Ectodermal cell (in vitro differentiated cells): Measurements from ENCODE around the gene AKR1B1.

Experiments
- H3K27ac ChIP-seq: 2 replicates; pipeline ENCODE4 v1.7.0; 2013; ENCODE audit warnings: mild to moderate bottlenecking, low read depth, low read length; ENCODE audit not compliant: insufficient read depth, poor library complexity, severe bottlenecking
- H3K27me3 ChIP-seq: 2 replicates; pipeline ENCODE4 v1.7.0; 2013; ENCODE audit warnings: mild to moderate bottlenecking, low read length; ENCODE audit not compliant: insufficient read depth, control insufficient read depth, poor library complexity, severe bottlenecking
- H3K36me3 ChIP-seq: one replicate; pipeline ENCODE4 v1.7.0; 2013; ENCODE audit warnings: low read length; ENCODE audit not compliant: control insufficient read depth, insufficient read depth
- H3K4me1 ChIP-seq: one replicate; pipeline ENCODE4 v1.7.0; 2013; ENCODE audit warnings: low read length; ENCODE audit not compliant: control insufficient read depth, insufficient read depth
- H3K4me3 ChIP-seq: 2 replicates; pipeline ENCODE4 v1.7.0; 2013; ENCODE audit warnings: low read depth, low read length, control low read depth; ENCODE audit not compliant: insufficient read depth
- H3K9me3 ChIP-seq: 2 replicates; pipeline ENCODE4 v1.7.0; 2013; ENCODE audit warnings: mild to moderate bottlenecking, low read length, moderate library complexity; ENCODE audit not compliant: control insufficient read depth
- WGBS, 2 experiments: methylation state at CpG; one replicate each; pipeline ENCODE4 v1.1.7; 2013; ENCODE audit warnings: missing lambda C conversion rate in 2 of 2; 5-methylcytosine and 5-hydroxymethylcytosine counted together

Gene AKR1B1

DNA sequence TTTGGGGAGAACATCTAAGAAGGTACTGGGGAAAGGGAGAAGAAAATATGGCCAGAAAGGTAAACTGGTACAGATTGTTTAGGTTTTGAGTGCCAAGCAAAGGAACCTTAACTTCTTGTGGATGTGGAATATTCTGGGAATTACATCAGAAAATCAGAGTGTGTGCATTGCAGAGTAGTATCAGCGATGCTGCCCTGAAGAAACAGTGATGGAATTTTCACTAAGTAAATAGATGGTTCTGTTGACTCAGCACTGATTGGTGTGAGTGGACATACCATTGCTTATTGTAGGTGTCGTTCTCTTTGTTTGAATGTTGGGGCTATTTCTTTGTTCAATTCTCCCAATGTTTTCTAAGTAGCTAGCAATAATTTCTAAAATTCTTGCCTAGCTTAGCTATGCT lies 24.4 kb upstream of the AKR1B1 start:
- Histone ChIP-seq H3K4me1 (no peaks in the 10 kb centered on the region), H3K27ac (no peak overlapping the region), H3K36me3 (no peaks in the 10 kb centered on the region), H3K4me3 (no peak overlapping the region), H3K27me3 (no peaks in the 10 kb centered on the region), H3K9me3 (no peaks in the 10 kb centered on the region)
- 94 to 99% methylated on average over 1 to 2 of the region's 2 CpGs for WGBS, 2 experiments

DNA sequence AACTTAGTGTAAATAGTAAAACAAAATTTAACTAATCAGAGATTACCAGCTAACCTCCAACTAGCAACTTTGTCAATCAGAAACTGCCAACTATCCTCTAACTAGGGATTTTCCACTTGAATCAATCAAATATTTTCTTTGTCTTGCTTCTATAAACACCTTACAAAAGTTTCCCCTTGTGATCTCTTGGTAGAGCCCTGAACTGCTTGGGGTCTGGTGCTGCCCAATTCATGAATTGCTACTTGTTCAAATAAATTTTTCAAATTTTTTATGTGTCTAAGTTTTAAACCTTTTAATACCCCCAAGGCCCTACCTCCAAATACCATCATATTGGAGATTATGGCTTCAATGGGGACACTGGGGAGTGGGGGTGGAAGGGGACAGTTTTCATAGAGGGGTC lies 24.0 kb upstream of the AKR1B1 start:
- no peak overlapping the region for H3K27ac ChIP-seq
- H3K4me1 ChIP-seq, result no peaks in the 10 kb centered on the region
- H3K27me3 ChIP-seq, result no peaks in the 10 kb centered on the region
- no peaks in the 10 kb centered on the region for H3K36me3 ChIP-seq
- no peak overlapping the region for H3K4me3 ChIP-seq
- no peaks in the 10 kb centered on the region for H3K9me3 ChIP-seq

DNA sequence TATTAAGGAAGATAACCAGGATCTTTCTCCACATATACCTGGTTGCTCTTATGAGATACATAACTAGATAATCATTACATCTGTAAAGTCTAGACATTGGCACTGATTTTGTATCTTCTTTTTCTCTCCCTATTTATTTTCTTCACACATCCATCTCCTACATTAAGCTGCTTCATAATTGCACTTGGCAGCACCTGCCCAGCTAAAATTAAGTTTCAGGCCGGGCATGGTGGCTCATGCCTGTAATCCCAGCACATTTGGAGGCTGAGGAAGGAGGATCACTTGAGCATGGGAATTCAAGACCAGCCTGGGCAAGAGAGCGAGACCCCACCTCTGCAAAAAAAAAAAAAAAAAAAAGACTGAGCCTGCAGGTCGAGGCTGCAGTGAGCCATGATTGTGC lies 22.3 kb upstream of the AKR1B1 start:
- Histone ChIP-seq H3K27me3 (no peaks in the 10 kb centered on the region), H3K4me1 (no peaks in the 10 kb centered on the region), H3K36me3 (no peaks in the 10 kb centered on the region), H3K9me3 (no peaks in the 10 kb centered on the region), H3K27ac (no peak overlapping the region), H3K4me3 (no peak overlapping the region)
- 93 to 94% methylated on average over 2 of the region's 3 CpGs for WGBS, 2 experiments

DNA sequence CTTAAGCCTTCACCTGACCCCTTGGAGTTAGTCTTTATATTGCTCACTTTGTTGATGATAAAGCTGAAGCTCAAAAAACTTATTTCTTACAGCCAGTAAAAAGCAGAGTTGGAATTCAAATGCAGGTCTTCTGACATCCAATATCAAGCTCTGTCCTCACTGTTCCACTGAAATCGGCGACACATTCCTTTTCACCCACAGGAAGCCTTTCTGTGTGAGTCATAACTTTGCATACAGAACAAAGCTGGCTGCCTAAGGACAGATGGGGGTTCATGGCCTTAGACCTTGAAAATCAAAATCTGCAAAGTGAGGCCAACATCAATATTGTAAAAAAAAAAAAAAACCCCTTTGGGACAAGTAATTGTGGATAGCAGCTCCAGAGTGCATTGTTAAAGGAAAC lies 21.8 kb upstream of the AKR1B1 start:
- H3K9me3 ChIP-seq, result no peaks in the 10 kb centered on the region
- 40 to 69% methylated on average over 2 of the region's 2 CpGs for WGBS, 2 experiments
- H3K4me3 ChIP-seq, result no peak overlapping the region
- no peaks in the 10 kb centered on the region for H3K27me3 ChIP-seq
- H3K27ac ChIP-seq, result no peak overlapping the region
- H3K4me1 ChIP-seq, result no peaks in the 10 kb centered on the region
- H3K36me3 ChIP-seq, result no peaks in the 10 kb centered on the region

GRCh38 chr7:134480202-134480601 lies 21.3 kb upstream of the AKR1B1 start:
- Histone ChIP-seq H3K27ac (no peak overlapping the region), H3K36me3 (no peaks in the 10 kb centered on the region), H3K9me3 (no peaks in the 10 kb centered on the region), H3K4me3 (no peak overlapping the region), H3K27me3 (no peaks in the 10 kb centered on the region), H3K4me1 (no peaks in the 10 kb centered on the region)

DNA sequence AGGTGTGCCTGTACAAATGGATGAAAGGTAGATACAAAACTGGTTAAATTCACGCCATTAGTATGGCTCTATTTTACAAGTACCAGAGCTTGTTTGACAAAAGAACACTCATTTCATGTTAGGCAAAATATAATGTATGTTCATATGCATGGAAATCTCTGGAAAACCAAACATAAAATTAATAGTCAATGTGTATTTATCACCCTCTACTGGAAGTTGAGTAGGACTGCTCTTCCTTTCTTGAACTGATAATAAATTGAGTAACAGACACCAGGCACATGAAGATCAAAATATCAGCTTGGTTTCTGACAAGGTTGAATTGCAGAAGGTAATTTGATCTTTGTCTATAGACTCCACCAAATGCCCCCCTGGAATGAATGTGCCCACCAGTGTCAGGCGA lies 19.8 kb upstream of the AKR1B1 start:
- Histone ChIP-seq H3K36me3 (no peaks in the 10 kb centered on the region), H3K9me3 (no peaks in the 10 kb centered on the region), H3K27me3 (no peaks in the 10 kb centered on the region), H3K4me1 (no peaks in the 10 kb centered on the region), H3K4me3 (no peak overlapping the region), H3K27ac (no peak overlapping the region)
- WGBS, 2 experiments, result 87 to 92% methylated on average over 1 to 2 of the region's 2 CpGs

- no peak overlapping the region for H3K4me3 ChIP-seq
- H3K4me1 ChIP-seq, result no peaks in the 10 kb centered on the region
- H3K27ac ChIP-seq, result no peak overlapping the region
- no peaks in the 10 kb centered on the region for H3K9me3 ChIP-seq
- WGBS, 2 experiments, result 79 to 82% methylated on average over 2 of the region's 2 CpGs
- H3K36me3 ChIP-seq, result no peaks in the 10 kb centered on the region
- no peaks in the 10 kb centered on the region for H3K27me3 ChIP-seq
Observed at GRCh38 chr7:134477954-134478353, 19.1 kb upstream of the AKR1B1 start.

DNA sequence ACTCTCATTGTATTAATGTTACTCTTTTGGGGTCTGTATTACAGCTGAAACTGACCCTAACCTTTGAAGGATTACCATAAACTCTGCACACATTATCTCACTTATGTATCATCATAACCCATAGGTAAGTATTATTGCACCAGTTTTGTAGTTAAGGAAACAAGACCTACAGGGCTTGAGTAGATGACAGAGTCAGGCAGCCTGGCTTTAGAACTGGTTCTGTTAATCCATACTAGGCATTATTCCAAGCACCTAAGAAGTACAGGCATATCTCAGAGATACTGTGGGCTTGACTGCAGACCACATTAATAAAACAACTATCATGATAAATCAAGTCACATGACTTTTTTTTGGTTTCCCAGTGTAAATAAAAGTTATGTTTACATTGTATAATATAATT lies 17.1 kb upstream of the AKR1B1 start:
- H3K27ac ChIP-seq, result no peak overlapping the region
- H3K4me3 ChIP-seq, result no peak overlapping the region
- no peaks in the 10 kb centered on the region for H3K36me3 ChIP-seq
- no peaks in the 10 kb centered on the region for H3K9me3 ChIP-seq
- no peaks in the 10 kb centered on the region for H3K4me1 ChIP-seq
- H3K27me3 ChIP-seq, result no peaks in the 10 kb centered on the region

- Histone ChIP-seq H3K27ac (no peak overlapping the region), H3K4me1 (no peaks in the 10 kb centered on the region), H3K9me3 (no peaks in the 10 kb centered on the region), H3K36me3 (no peaks in the 10 kb centered on the region), H3K4me3 (no peak overlapping the region), H3K27me3 (no peaks in the 10 kb centered on the region)
- 94 to 97% methylated on average over 1 of the region's 1 CpG for WGBS, 2 experiments
Observed at GRCh38 chr7:134474828-134475227, 15.9 kb upstream of the AKR1B1 start.

- Histone ChIP-seq H3K36me3 (no peaks in the 10 kb centered on the region), H3K4me3 (no peak overlapping the region), H3K9me3 (no peaks in the 10 kb centered on the region), H3K27ac (no peak overlapping the region), H3K4me1 (no peaks in the 10 kb centered on the region), H3K27me3 (no peaks in the 10 kb centered on the region)
- WGBS, 2 experiments, result 84 to 88% methylated on average over 6 of the region's 6 CpGs
Observed at GRCh38 chr7:134473861-134474291, 15.0 kb upstream of the AKR1B1 start.

DNA sequence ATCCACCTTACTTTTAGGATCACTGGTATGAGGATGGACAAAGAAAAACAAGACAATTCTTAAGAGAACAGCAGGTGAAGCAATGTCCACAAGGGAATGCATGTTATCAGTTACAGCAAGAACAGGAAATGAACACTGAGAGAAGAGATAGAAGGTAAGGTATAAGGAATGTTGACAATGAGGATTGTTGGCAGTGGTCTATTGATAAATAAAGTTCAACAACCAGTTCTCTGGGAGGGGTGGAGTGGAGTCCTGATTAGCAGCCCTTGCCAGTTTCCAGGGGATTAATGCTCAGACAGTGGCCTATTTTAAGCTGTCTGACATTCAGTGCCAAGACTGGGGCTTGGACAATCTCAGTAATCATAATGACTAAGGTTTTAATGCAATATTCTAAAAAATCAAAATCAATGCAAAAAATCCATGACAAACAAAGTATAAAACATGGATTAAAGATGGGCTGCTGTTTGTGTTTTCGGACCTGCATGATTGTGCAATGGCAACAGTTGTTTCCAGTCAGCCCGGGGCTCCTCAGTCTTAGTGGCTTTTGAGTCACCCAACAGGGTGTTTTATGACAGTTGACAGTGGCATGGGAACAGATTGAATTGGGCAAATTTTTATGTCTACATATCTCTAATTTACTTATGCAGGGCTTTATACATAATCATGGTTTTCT lies 13.8 kb upstream of the AKR1B1 start:
- no peaks in the 10 kb centered on the region for H3K4me1 ChIP-seq
- no peaks in the 10 kb centered on the region for H3K9me3 ChIP-seq
- no peaks in the 10 kb centered on the region for H3K27me3 ChIP-seq
- WGBS, 2 experiments, result 94 to 95% methylated on average over 2 of the region's 2 CpGs
- H3K36me3 ChIP-seq, result no peaks in the 10 kb centered on the region
- H3K27ac ChIP-seq, result no peak overlapping the region
- no peak overlapping the region for H3K4me3 ChIP-seq
